ENCODE measurements around the gene ZBTB6.

The ZBTB6 gene, protein sequence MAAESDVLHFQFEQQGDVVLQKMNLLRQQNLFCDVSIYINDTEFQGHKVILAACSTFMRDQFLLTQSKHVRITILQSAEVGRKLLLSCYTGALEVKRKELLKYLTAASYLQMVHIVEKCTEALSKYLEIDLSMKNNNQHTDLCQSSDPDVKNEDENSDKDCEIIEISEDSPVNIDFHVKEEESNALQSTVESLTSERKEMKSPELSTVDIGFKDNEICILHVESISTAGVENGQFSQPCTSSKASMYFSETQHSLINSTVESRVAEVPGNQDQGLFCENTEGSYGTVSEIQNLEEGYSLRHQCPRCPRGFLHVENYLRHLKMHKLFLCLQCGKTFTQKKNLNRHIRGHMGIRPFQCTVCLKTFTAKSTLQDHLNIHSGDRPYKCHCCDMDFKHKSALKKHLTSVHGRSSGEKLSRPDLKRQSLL

DNA sequence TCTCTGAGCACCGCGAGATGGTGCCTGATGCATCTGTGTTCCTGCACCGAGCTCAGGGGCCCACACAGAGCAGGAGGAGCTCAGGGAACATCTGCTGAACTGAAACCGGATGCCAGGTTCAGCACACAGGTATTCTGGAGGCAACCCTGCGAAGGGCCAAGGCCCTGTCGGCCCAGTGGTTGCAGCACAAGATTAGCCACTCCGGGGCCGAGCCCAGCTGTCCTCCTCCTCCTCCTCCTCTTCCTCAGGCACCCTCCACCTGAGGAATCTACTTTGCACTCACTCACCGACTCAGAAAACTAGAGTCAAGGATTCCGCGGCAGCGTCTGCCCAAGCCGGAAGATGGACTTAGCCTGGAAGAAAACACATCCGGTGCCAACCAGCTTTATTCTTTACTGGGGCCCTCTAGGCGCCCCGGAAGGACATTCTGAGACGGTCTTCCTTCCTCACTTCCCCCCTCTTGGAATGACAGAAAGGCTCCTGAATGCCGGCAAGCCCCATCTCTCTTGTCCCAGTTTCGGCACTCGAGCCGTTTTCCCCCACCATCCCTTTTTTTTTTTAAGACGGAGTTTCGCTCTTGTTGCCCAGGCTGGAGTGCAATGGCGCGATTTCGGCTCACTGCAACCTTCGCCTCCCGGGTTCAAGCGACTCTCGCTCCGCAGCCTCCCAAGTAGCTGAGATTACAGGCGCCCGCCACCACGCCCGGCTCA lies at the start of gene ZBTB6:
Gene ZBTB6, minus strand, starts transcription at position 360 of the 710 bp plus-strand sequence. CDS start 1,251 bp downstream, outside the sequence.
- H3K4me3 ChIP-seq (ENCODE audit: low read depth, low read length): peak within 1 kb of the TSS; percentile 81
- DNase-seq (ENCODE audit: low read depth, low spot score): peak; percentile 90
- in situ Hi-C loops (cut with HindIII; ENCODE audit: low sequenced_read_pairs): no loop called here
- TF ChIP-seq, protein P1, sequence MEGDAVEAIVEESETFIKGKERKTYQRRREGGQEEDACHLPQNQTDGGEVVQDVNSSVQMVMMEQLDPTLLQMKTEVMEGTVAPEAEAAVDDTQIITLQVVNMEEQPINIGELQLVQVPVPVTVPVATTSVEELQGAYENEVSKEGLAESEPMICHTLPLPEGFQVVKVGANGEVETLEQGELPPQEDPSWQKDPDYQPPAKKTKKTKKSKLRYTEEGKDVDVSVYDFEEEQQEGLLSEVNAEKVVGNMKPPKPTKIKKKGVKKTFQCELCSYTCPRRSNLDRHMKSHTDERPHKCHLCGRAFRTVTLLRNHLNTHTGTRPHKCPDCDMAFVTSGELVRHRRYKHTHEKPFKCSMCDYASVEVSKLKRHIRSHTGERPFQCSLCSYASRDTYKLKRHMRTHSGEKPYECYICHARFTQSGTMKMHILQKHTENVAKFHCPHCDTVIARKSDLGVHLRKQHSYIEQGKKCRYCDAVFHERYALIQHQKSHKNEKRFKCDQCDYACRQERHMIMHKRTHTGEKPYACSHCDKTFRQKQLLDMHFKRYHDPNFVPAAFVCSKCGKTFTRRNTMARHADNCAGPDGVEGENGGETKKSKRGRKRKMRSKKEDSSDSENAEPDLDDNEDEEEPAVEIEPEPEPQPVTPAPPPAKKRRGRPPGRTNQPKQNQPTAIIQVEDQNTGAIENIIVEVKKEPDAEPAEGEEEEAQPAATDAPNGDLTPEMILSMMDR (IDR thresholded peaks at IDR 0.05; ENCODE audit: low read depth, low read length): no peak

DNA sequence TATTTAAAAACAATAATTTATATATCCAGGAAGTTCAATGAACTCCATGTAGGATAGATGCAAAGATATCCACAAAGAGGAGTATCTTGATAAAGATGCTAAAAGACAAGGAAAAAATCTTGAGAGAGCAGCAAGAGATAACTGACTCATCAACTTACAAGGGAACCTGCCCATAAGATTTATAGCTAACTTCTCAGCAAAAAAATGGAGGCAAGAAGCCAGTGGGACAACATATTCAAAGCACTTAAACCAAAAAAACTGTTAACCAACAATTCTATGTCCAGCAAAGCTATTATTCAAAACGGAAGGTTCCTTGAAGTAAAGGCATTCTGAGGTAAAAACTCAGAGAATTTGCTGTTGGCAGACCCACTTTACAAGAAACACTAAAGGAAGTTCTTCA lies 48.0 kb upstream of the ZBTB6 start:
- in situ Hi-C loops (cut with HindIII; ENCODE audit: low sequenced_read_pairs): no loop called here
- H3K4me3 ChIP-seq (ENCODE audit: low read depth, low read length): no peak overlapping the region
- TF ChIP-seq, protein P1 (IDR thresholded peaks at IDR 0.05; ENCODE audit: low read depth, low read length): no peak
- no peak for DNase-seq (ENCODE audit: low read depth, low spot score)

DNA sequence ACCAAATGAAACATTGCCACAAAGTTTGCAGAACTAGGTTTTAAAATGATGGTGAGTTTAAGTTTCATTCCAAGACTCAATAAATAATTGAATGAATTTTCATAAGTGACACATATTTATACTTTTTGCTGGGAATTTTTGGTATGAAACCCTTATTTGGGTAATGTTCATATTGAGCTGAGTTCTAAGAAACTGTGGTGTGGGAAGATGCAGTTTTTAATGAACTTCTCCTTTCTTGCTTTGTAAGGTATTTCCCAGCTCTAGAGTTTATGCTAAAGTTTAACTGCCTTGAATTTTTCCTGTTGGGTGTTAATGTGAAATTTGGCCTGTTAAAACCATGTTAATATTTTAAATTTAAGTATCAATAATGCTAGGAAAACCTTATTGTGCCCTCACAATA lies 42.8 kb upstream of the ZBTB6 start:
- in situ Hi-C loops (cut with HindIII; ENCODE audit: low sequenced_read_pairs): no loop called here
- DNase-seq (ENCODE audit: low read depth, low spot score): no peak
- TF ChIP-seq, protein P1 (IDR thresholded peaks at IDR 0.05; ENCODE audit: low read depth, low read length): no peak

DNA sequence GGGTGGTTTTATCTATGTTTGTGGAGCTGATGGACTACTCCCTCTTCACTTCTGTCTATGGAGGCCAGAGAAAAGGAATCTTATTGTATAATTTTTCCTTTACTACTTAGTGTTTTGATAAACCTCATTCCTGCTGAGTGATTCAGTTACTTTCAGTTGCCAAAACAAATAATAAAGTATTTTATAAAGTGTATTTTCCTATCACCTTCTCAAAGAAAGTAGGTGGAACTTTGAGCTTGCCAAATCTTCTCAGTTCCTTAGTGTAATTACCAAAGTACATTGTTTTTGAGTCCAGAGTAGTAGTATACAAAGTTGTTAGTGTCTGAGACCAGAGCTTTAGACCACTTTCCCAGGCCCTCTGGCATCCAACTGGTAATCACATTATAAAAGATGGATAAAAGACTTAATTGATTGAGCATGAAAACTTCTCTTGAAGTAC lies 41.1 kb upstream of the ZBTB6 start:
- peak; percentile 61 for DNase-seq (ENCODE audit: low read depth, low spot score)
- no peak overlapping the region for H3K4me3 ChIP-seq (ENCODE audit: low read depth, low read length)
- in situ Hi-C loops (cut with HindIII; ENCODE audit: low sequenced_read_pairs): no loop called here
- TF ChIP-seq, protein P1 (IDR thresholded peaks at IDR 0.05; ENCODE audit: low read depth, low read length): no peak

More for the DNA sequence above, 42.8 kb upstream of the ZBTB6 start:
- H3K4me3 ChIP-seq (ENCODE audit: low read depth, low read length): no peak overlapping the region

DNA sequence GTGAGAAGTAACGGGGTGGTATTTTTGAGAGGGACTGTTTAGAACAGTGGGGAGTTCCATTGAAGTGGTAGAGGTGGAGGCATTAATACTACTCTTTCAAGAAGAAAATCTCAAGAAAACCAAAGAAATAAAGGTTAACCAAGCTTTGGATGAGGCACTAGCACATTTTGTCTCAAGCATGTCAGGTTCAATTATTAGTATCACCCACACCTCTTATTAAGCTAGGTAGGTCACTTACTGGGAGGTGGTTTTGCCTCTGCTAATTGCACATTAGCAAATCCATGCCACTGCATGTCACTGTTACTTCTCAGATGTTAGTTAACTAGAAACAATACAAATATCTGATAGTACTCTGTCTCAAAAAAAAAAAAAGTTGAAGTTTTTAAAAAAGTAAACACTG lies 37.9 kb upstream of the ZBTB6 start:
- no peak for DNase-seq (ENCODE audit: low read depth, low spot score)
- in situ Hi-C loops (cut with HindIII; ENCODE audit: low sequenced_read_pairs): no loop called here
- TF ChIP-seq, protein P1 (IDR thresholded peaks at IDR 0.05; ENCODE audit: low read depth, low read length): no peak
- no peak overlapping the region for H3K4me3 ChIP-seq (ENCODE audit: low read depth, low read length)

DNA sequence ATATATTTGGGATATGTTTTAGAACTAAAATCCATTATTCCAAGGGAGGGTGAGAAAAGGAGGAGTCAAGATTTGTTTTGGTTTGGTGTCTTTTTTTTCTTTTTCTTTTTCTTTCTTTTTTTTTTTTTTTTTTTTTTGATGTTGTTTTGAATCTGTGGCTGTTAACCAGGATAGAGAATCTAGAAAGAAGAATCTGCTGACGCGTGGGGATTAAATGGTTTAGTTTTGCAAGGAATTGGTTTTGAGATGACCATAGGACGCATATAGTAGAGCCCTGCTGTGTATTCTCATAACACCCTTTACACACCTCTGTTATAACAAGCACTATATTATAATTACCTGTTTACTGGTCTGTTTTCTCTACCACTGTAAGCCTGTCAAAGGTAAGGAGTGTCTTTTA lies 37.1 kb upstream of the ZBTB6 start:
- TF ChIP-seq, protein P1 (IDR thresholded peaks at IDR 0.05; ENCODE audit: low read depth, low read length): no peak
- DNase-seq (ENCODE audit: low read depth, low spot score): no peak
- in situ Hi-C loops (cut with HindIII; ENCODE audit: low sequenced_read_pairs): no loop called here
- H3K4me3 ChIP-seq (ENCODE audit: low read depth, low read length): no peak overlapping the region
